DOHH2 (cell line): ENCODE measurements around the gene SMARCC2.

Source experiments
- H3F3A ChIP-seq: fragments of 200-600 bp; sonication (generic), shearing (Covaris generic); 2 replicates; pipeline ENCODE4 v1.6.0; 2016; ENCODE audit warnings: antibody characterized with exemption, mild to moderate bottlenecking; ENCODE audit not compliant: control insufficient read depth, insufficient read depth
- H3K27ac ChIP-seq: fragments of 200-600 bp; sonication (generic); 2 replicates; pipeline ENCODE4 v1.5.1; 2014; ENCODE audit warnings: low read depth, mild to moderate bottlenecking, low read length, moderate library complexity
- H3K27me3 ChIP-seq: fragments of 200-600 bp; sonication (generic); 2 replicates; pipeline ENCODE4 v1.6.1; 2014; ENCODE audit warnings: mild to moderate bottlenecking, low read length, mixed read lengths; ENCODE audit not compliant: control insufficient read depth
- H3K36me3 ChIP-seq: fragments of 200-600 bp; sonication (generic); 2 replicates; pipeline ENCODE4 v1.6.1; 2014; ENCODE audit warnings: mild to moderate bottlenecking, low read length, moderate library complexity, mixed read lengths; ENCODE audit not compliant: control insufficient read depth
- H3K4me1 ChIP-seq: fragments of 200-600 bp; sonication (generic); 2 replicates; pipeline ENCODE4 v1.6.1; 2014; ENCODE audit warnings: mild to moderate bottlenecking, low read length, mixed read lengths; ENCODE audit not compliant: control insufficient read depth
- H3K4me2 ChIP-seq: fragments of 200-600 bp; sonication (generic); 2 replicates; pipeline ENCODE4 v1.6.0; 2014; ENCODE audit warnings: mild to moderate bottlenecking, low read length, moderate library complexity
- H3K4me3 ChIP-seq: fragments of 200-600 bp; sonication (generic); 2 replicates; pipeline ENCODE4 v1.5.1; 2014; ENCODE audit warnings: mild to moderate bottlenecking, low read length, mixed read lengths
- H3K79me2 ChIP-seq: fragments of 200-600 bp; sonication (generic); 2 replicates; pipeline ENCODE4 v1.6.1; 2014; ENCODE audit warnings: mild to moderate bottlenecking, low read length, mixed read lengths; ENCODE audit not compliant: control insufficient read depth
- H3K9me2 ChIP-seq: fragments of 200-600 bp; sonication (generic); replicated peaks from 2 replicates; pipeline ENCODE4 v1.6.1; 2014; ENCODE audit warnings: mild to moderate bottlenecking, low read length, mixed read lengths; ENCODE audit not compliant: control insufficient read depth
- H3K9me3 ChIP-seq: fragments of 200-600 bp; sonication (generic); 2 replicates; pipeline ENCODE4 v1.6.1; 2014; ENCODE audit warnings: antibody characterized with exemption, low read length, mixed read lengths; ENCODE audit not compliant: control insufficient read depth, insufficient read depth
- H4K20me1 ChIP-seq: fragments of 200-600 bp; sonication (generic); 2 replicates; pipeline ENCODE4 v1.6.0; 2014; ENCODE audit warnings: low read depth, mild to moderate bottlenecking, antibody characterized with exemption, low read length, moderate library complexity; ENCODE audit not compliant: control insufficient read depth, insufficient read depth
- CTCF ChIP-seq: fragments of 200-600 bp; sonication (generic); IDR thresholded peaks from one replicate; pipeline ENCODE4 v1.5.1; 2014; ENCODE audit warnings: antibody characterized with exemption, mild to moderate bottlenecking, low read depth, low read length; ENCODE audit not compliant: poor library complexity, severe bottlenecking
- EZH2phosphoT487 ChIP-seq: fragments of 200-600 bp; sonication (generic); IDR thresholded peaks from 2 replicates; pipeline ENCODE4 v1.6.1; 2017; ENCODE audit warnings: borderline replicate concordance, mild to moderate bottlenecking, antibody characterized with exemption, low read length, moderate library complexity, mixed read lengths

The SMARCC2 gene

GRCh38 chr12:56141946-56142784 is 47.1 kb downstream of the SMARCC2 start:
- Histone ChIP-seq H3K9me2 (no peaks in the 10 kb centered on the region), H3K36me3 (peaks cover 64% of the 10 kb centered on the region), H3K79me2 (no peaks in the 10 kb centered on the region), H3K4me1 (no peaks in the 10 kb centered on the region), H3F3A (peaks cover 15% of the 10 kb centered on the region), H3K27ac (no peak overlapping the region), H4K20me1 (no peaks in the 10 kb centered on the region), H3K4me2 (no peak overlapping the region), H3K9me3 (no peaks in the 10 kb centered on the region), H3K27me3 (no peaks in the 10 kb centered on the region), H3K4me3 (no peak overlapping the region)
- no peak for TF ChIP-seq EZH2phosphoT487
- TF ChIP-seq CTCF, result no peak

GRCh38 chr12:56137853-56138571 is 51.3 kb downstream of the SMARCC2 start:
- Histone ChIP-seq H3F3A (no peaks in the 10 kb centered on the region), H3K27me3 (no peaks in the 10 kb centered on the region), H3K27ac (no peak overlapping the region), H3K36me3 (peaks cover 79% of the 10 kb centered on the region), H3K9me3 (no peaks in the 10 kb centered on the region), H3K4me2 (no peak overlapping the region), H3K4me1 (no peaks in the 10 kb centered on the region), H3K9me2 (no peaks in the 10 kb centered on the region), H3K4me3 (no peak overlapping the region), H4K20me1 (no peaks in the 10 kb centered on the region), H3K79me2 (no peaks in the 10 kb centered on the region)
- no peak for TF ChIP-seq CTCF
- TF ChIP-seq EZH2phosphoT487, result no peak

- TF ChIP-seq EZH2phosphoT487, result no peak
- TF ChIP-seq CTCF, result no peak
- Histone ChIP-seq H3K79me2 (peaks cover 8% of the 10 kb centered on the region), H4K20me1 (no peaks in the 10 kb centered on the region), H3K36me3 (peaks cover 87% of the 10 kb centered on the region), H3K9me2 (no peaks in the 10 kb centered on the region), H3K9me3 (peaks cover 5% of the 10 kb centered on the region; the same call in 1 of the 2 replicates), H3K4me1 (peaks cover 5% of the 10 kb centered on the region), H3F3A (no peaks in the 10 kb centered on the region), H3K27me3 (no peaks in the 10 kb centered on the region), H3K27ac (no peak overlapping the region), H3K4me2 (no peak overlapping the region), H3K4me3 (no peak overlapping the region)
Measured at GRCh38 chr12:56134897-56135296, 54.4 kb downstream of the SMARCC2 start.
